GM19351 (cell line): ENCODE results near the gene RSBN1L.
"Not testable (repeated sequence)": the region's sequence is repeated elsewhere in the genome, so short reads cannot be mapped to it uniquely, and the experiment has no call there.

ENCODE experiments used
- ATAC-seq: cut with Tn5 transposase; IDR thresholded peaks from one replicate; pipeline ENCODE4 v1.9.1; 2021; ENCODE audit warnings: mild to moderate bottlenecking, moderate library complexity; ENCODE audit not compliant: unreplicated experiment

The RSBN1L gene

GRCh38 chr7:77765481-77765880 is 69.2 kb downstream of the RSBN1L start:
- no peak for ATAC-seq

GRCh38 chr7:77765906-77766800 is 69.9 kb downstream of the RSBN1L start:
- no peak for ATAC-seq

GRCh38 chr7:77766801-77767605 is 70.7 kb downstream of the RSBN1L start:
- ATAC-seq, result no peak

- ATAC-seq, result no peak
Observed at GRCh38 chr7:77770316-77770715, 74.1 kb downstream of the RSBN1L start.

- ATAC-seq, result no peak
Observed at GRCh38 chr7:77771901-77772300, 75.6 kb downstream of the RSBN1L start.

- ATAC-seq, result no peak
Observed at GRCh38 chr7:77778535-77778934, 82.3 kb downstream of the RSBN1L start.

GRCh38 chr7:77782383-77782782 is 86.1 kb downstream of the RSBN1L start:
- ATAC-seq, result no peak

- ATAC-seq, result no peak
Observed at GRCh38 chr7:77783111-77783510, 86.9 kb downstream of the RSBN1L start.

- ATAC-seq, result no peak
Observed at GRCh38 chr7:77783545-77783944, 87.3 kb downstream of the RSBN1L start.

- not testable (repeated sequence) for ATAC-seq
Observed at GRCh38 chr7:77784426-77784825, 88.2 kb downstream of the RSBN1L start.

GRCh38 chr7:77786018-77786417 is 89.8 kb downstream of the RSBN1L start:
- ATAC-seq, result no peak

- no peak for ATAC-seq
Observed at GRCh38 chr7:77786741-77787140, 90.5 kb downstream of the RSBN1L start.

- no peak for ATAC-seq
Observed at GRCh38 chr7:77788327-77788902, 92.2 kb downstream of the RSBN1L start.

GRCh38 chr7:77791336-77791735 is 95.1 kb downstream of the RSBN1L start:
- no peak for ATAC-seq

- ATAC-seq, result no peak
Observed at GRCh38 chr7:77791956-77792355, 95.7 kb downstream of the RSBN1L start.

- no peak for ATAC-seq
Observed at GRCh38 chr7:77794000-77794399, 97.7 kb downstream of the RSBN1L start.

GRCh38 chr7:77796109-77796508 is 99.8 kb downstream of the RSBN1L start:
- no peak for ATAC-seq

- no peak for ATAC-seq
Observed at GRCh38 chr7:77796960-77797359, 100.7 kb downstream of the RSBN1L start.

- ATAC-seq, result peak; percentile 28
Observed at GRCh38 chr7:77797734-77798393, 101.6 kb downstream of the RSBN1L start.

- ATAC-seq, result peak; percentile 85
Observed at GRCh38 chr7:77798394-77799077, 102.3 kb downstream of the RSBN1L start, which contains the start of the genes PHTF2 and TMEM60. Gene PHTF2 (plus strand): TSS chr7:77798773. Gene TMEM60 (minus strand): TSS chr7:77798434. CDS start chr7:77794373, 4,061 bp downstream.
